HG03039 (cell line): Measurements from ENCODE around the gene NAALADL2.
"Not testable (repeated sequence)": the region's sequence is repeated elsewhere in the genome, so short reads cannot be mapped to it uniquely, and the experiment has no call there.

ENCODE experiments used
- ATAC-seq: cut with Tn5 transposase; IDR thresholded peaks from one replicate; pipeline ENCODE4 v1.9.1; 2021; ENCODE audit warnings: mild to moderate bottlenecking, moderate library complexity; ENCODE audit not compliant: unreplicated experiment

Gene NAALADL2

DNA sequence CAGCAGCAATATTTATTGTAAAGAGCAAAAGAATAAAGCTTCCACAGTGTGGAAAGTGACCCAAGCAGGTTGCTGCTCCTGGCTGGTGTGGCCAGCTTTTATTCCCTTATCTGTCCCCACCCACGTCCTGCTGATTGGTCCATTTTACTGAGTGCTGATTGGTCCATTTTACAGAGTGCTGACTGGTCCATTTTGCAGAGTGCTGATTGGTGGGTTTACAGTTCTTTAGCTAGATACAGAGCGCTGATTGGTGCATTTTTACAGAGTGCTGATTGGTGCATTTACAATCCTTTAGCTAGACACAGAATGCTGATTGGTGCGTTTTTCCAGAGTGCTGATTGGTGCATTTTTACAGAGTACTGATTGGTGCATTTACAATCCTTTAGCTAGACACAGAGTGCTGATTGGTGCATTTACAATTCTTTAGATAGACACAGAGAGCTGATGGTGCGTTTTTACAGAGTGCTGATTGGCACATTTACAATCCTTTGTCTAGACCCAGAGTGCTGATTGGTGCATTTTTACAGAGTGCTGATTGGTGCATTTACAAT, 601.8 kb downstream of the NAALADL2 start:
- not testable (repeated sequence) for ATAC-seq

DNA sequence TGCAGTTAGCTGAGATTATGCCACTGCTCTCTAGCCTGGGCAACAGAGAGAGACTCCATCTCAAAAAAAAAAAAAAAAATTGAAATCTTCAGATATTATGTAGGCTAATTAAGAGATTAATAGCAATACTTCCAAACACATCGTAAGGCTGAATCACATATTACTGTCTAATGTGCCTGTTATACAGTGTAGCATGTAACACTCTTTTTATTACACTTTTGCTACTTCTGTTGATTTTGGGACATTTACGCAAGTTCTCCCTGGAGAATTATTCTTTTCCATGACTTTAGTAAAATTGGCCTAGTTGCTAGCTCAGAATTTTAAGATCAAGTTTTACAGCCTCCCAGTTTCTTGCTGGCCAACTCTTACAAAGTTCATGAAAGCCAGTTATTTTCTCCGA, 605.2 kb downstream of the NAALADL2 start:
- no peak for ATAC-seq

DNA sequence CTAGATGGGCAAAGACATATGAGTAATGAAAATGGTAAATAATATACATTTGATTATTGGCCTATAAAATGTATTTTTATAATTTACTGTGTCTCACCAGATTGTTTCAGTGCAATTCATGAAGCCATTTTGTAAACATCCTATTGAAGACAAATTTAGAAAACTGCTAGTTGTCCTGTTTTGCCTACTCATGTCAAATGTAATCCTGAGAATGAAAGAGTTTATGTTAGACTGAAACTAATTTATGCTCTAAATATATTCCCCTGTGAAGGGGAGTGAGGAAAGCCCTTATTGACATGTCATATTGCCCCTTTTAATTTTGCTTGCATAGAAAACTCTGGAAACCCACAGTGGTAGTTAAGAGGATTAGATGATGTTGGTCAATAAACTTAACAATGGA, 610.0 kb downstream of the NAALADL2 start:
- ATAC-seq = no peak

DNA sequence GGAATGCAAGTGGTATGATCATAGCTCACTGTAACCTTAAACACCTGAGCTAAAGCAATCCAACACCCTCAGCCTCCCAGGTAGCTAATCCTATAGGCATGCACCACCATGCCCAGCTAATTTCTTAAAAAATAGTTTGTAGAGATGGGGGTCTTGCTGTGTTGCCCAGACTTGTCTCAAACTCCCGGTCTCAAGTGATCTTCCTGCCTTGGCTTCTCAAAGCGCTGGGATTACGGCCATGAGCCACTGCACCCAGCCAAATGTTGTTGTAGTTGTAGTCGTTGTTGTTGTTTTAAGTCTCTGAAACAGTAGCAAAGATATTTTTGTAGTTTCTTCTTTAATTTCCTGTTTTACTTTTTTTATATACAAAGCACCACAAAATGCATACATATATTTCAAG, 616.6 kb downstream of the NAALADL2 start:
- no peak for ATAC-seq

DNA sequence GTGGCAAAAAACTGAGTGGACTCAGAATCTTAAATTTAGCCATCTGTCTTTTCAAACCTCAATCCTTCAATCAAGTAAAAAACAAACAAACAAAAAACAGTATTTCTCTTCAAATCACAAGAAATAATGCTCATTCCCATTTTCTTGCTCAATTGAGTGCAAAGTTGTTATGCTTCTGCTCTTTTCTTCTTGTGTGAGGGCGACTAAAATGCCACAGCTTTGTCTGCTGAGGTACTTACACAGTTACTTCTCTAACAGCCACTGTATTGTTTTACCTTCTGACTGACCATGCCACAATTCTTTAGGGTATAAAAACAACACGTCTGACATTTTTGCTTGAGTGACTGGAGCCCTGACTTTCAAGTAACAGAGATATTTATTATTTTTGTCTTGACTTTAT, 617.4 kb downstream of the NAALADL2 start:
- no peak for ATAC-seq

DNA sequence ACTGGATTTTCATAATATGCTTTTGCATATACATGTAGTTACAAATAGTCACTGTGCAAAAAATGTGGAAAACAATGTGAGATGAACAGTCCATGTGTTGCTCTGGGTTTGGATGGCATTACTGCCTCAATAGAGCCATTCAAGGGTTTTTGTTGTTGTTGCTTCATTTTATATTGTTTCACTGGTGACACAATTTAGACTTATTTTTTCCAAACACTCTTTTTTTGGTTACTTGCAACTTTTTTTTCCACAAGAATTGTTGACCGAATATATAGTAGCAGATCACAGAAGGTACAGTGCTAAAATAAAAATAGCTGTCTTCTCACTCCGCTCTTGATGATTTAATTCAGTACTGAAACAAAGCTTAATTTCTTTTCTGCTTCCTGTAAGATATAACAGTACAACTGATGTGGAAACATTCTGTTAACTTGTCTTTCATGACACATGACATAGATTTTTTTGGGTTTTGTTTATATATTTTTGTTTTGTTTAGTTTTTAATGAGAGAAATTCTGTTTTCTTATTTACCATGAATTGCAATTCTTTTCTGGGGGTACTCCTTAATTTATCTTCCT, 618.6 kb downstream of the NAALADL2 start:
- ATAC-seq = no peak

DNA sequence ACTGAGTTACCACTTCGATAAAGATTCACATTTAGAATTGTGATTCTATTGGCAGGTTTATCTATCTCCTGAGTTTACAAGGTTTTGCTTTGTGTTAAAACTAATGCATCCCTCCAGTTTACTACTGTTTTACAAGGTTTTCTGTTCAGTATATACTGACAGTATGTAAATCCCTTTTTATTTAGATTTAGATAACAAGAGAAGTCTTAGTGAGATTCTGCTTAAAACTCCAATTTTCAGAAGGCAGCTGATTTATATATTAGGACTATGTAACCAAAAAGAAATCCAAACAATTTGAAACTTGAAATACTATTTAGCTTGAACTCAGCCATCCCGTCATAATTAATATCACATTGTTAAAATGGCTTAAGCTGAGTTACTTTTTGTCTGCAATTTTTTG, 619.2 kb downstream of the NAALADL2 start:
- ATAC-seq = no peak

DNA sequence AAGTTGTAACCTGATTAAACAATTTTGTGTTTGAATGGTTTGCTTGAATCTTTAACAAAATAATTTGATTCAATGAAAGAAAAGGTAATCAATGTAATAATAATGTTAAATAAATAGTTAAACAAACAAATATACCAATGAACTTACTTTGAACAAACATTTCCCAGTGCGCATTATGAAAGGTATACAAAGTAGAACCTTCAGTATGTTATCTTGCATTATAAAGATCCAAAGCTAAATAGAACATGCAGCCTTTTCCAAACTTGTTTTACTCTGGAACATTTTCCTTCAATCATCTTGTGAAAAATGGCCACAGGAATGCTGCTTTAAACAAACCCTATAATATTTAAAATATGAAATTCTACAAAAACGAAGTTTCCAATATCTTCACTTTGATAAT, 620.0 kb downstream of the NAALADL2 start:
- no peak for ATAC-seq

DNA sequence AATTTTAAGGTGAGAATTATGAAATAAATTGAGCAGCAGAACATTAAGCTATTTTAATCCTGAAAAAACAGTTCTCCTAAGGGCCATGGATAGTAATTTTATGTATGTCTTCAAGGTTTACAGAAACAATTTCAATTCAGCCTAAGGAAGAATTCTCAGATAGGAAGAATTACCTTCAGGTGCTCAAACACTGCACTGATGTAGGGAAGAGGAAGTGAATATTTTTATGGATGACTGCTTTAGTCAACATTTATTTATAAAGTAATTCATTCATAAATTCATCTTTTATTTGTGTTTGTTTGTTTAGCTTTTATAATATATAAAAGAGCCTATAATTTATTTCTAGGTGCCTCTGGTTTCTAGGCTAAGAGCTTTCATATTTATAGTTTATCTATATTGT, 620.7 kb downstream of the NAALADL2 start:
- ATAC-seq = no peak

DNA sequence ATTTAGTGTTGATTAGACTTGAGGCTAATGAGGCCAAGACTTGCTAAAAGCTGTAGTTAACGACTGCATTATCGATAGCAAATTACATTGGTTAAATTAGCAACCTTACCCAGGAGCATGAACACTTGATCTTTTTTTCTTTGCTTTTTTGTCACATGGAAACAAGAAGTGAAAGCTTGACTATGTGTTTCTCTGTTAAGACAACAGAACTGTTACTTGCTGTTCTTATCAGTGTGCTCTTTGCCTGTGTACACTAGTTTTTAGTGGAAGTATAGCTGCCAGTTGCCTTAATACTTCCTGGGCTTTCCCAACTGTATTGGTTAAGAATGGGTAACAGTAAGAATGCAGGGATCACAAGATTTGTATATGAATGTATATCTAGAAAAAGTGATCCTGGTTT, 625.5 kb downstream of the NAALADL2 start:
- ATAC-seq = no peak

DNA sequence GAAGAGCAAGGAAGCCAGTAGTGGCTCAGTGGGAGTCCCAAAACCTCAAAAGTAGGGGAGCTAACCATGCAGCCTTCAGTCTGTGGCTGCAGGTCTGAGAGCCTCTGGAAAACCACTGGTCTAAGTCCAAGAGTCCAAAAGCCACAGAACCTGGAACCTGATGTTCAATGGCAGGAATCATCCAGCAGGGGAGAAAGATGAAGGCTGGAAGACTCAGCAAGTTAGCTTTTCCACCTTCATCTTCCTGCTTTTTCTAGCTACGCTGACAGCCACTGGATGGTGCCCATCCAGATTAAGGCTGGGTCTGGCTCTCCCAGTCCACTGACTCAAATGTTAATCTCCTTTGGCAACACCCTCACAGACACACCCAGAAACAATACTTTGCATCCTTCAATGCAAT, 626.3 kb downstream of the NAALADL2 start:
- no peak for ATAC-seq

DNA sequence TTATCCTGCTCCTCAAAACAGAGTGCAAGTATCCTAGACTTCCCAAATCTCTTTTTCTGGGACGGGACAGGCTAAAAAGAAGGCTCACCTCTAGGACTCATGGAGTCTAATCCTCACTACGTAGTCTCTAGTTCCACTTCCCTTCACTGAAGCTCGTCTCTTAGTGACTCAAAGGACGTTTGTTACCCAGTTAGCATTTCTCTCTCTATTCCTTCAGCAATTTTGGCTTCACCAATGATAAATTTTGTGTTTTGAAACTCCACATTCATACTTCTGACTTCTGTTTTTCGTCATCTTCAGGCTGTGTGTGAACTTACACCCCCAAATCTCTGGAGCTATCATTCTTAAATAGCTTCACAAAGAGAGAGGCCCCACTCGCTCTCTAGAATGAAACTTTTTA, 627.1 kb downstream of the NAALADL2 start:
- ATAC-seq = no peak

DNA sequence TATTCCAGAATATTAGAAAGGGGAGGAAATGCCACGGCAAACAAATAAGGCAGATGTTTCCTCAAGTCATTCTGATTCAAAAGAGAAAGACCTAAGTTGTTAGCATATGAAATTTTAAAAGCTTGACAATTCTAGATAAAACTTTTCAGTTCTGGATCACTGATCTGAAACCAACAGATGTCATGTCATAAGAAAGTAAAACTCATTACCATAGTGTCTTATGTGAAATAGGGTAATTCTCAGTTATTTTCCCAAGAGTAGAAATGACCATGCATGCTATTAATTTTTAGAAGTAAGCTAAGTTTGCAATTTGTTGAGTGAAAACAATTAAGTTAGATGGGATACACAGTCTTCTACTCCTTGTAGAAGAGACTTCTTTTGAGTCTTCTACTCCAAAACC, 630.3 kb downstream of the NAALADL2 start:
- no peak for ATAC-seq

DNA sequence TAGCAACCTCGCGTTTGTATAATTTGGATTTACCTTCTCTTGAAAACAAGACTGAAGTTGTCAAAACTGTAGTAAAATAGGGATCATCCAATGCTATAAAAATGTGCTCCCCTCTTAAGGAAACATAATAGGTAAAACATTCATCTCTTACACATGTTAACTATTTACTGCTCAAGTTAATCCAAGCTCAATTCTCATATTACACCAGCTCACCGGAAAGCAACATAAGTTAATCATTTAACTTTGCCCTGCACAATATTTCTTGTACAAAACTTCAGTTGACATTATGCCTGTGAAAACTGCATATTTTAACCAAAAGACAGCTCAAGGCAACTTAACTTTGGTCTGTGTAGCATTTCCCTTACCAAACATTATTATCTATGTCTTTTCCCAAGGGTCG, 634.2 kb downstream of the NAALADL2 start:
- no peak for ATAC-seq

DNA sequence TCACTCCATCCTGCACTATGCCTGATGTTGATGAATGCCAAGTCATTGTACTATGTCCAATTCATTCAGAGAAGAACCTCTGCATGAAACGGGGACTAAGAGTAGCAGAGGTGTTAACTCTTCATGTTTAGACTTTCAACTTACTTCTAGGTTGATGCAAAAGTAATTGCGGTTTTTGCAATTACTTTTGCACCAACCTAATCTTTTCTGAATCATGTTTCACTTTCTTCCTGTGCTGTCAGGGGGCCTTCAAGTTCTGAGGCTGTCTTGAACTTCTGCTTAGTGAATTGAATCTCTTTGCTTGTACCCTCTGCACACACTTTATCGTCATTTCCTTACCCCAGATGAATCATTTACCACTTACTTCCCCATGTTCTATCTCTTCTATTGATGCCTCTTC, 636.2 kb downstream of the NAALADL2 start:
- no peak for ATAC-seq

DNA sequence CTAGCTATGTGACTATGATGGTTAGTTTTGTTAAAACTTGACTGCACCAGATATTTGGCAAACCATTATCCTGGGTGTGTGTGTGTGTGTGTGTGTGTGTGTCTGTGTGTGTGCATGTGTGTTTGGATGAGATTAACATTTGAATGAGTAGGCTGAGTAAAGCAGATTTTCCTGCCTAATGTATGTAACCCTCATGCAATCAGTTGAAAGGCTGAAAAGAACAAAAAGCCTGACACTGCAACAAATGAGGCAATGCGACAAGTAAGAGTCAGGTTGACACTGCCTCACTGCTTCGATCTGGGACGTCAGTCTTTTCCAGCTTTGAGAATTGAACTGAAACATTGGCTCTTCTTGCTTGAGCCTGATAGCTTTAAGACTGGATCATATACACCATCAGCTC, 643.0 kb downstream of the NAALADL2 start:
- ATAC-seq = no peak

DNA sequence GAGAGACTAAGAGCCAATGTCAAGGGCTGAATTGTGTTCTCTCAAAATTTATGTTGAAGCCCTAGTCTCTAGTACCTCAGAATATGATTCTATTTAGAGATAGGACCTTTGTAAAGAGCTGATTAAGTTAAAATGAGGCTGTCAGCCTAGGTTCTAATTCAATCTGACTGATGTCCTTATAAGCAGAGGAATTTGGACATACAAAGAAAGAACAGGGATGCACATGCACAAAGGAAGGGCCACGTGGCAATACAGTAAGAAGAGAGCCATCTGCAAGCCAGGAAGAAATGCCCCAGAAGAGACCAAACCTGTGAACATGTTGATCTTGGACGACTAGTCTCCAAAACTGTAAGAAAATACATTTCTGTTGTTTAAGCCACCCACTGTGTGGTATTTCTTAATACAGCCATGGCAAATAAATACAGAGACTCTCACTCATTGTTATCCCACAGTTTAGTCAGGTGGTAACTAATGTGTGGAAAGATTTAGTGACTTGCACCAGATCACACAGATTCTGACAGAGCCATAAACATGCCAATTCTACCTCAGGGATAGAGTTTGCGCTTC, 652.2 kb downstream of the NAALADL2 start:
- ATAC-seq = no peak

DNA sequence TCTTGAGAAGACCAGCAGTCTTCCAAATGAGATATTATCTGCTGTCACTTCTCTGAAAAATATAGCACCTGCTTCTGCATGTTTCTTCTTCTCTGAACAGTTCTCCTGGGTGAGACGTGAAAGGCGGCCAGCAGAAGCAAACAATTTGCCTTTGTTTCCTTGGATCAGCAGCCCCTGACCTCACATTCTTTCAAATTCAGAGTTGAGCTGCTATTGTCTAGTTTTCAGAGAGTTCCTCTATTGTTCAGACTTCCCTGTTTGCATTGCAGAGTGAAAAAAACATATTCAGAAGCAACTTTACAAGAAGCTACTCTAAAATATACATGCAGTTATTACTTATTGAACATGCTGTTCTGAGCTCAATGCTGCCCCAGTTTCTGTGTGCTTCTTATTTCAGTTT, 653.6 kb downstream of the NAALADL2 start:
- no peak for ATAC-seq

DNA sequence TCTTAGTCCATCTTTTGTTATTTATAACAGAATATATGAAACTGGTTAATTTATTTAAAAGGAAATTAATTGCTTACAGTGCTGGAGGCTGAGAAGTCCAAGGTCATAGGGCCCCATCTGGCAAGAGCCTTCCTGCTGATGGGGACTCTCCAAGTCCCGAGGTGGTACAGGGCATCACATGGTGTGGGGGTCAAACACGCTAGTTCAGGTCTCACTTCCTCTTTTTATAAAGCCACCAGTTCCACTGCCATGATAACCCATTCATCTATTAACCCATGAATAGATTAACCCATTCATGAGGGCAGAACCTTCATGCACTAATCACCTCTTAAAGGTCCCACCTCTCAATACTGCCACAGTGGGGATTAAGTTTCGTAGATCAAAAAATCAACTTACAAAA, 659.3 kb downstream of the NAALADL2 start:
- no peak for ATAC-seq

DNA sequence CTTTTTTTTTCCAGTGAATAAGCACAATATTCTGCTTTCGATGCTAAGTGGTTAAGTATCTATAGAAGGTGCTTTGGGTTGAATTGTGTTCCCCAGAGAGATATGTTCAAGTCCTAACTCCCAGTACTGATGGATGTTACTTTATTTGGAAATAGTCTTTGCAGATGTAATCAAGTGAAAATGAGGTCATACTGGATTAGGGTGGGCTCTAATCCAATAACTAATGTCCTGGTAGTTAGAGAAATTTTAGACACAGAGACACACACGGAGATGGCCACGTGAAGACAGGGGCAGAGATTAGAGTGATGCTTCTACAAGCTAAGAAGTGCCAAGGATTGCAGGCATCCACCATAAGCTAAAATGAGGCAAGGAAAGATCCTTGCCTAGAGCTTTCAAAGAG, 662.3 kb downstream of the NAALADL2 start:
- ATAC-seq = no peak

DNA sequence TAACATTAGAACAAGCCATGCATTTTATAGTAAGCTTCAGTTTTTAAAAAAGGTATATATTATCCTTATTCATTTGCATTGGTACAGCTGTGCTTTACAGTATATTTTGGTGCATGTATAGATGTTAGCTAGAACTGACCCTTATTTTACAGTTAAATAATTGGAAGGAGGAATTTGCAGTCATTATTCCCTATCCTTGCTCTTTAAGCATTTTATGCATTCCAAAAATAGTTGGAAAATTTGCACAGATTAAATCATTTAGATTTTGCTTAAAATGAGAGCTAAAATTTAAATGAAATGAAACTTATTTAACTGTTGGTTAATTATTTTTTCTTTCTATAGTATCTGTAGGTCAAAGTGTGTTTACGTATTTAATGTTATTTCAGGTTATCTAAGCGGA, 667.1 kb downstream of the NAALADL2 start:
- ATAC-seq = no peak

DNA sequence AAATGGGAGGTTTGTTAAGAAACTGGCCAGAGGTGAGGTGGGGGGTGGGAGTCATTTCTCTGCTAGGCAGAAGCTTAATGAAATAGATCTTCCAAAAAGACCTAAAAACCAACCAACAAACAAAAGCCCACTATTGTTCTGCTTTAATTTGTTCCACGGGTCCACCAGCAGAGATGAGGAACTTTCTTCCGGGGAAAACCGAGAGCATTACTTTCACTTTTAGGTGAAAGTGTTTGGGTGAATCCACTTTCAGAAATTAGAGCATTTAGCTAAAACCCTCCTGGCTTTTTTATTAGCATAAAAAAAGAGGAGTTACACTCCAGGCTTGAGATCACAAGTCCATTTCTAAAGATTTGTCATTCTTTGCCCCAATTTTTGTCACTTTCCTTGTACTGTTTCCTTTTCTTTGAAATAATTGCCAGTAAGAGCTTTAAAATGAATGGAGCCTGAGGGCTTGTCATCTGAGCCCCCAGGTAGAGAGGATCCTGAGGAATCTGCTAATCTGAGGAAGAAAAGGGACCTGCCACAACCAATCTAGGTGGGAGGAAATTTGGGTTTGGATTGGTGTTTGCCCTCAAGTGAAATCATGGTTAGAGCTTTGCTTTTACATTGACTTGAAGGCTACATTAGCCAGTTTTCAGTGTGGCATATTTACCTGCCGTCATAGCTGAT, 667.6 kb downstream of the NAALADL2 start:
- no peak for ATAC-seq
